Stimulated activated CD4-positive, alpha-beta T cell treated with anti-CD3 and anti-CD28 coated beads, Interleukin-4, amount 100 ng/mL, for 24 hours (primary cell): ENCODE measurements around the gene TEX54.
"Not testable (repeated sequence)": the region's sequence is repeated elsewhere in the genome, so short reads cannot be mapped to it uniquely, and the experiment has no call there.

Experiments used
- DNase-seq: peaks from one replicate; pipeline ENCODE4 v3.0.0-alpha.2; 2020

TEX54 gene

GRCh38 chr11:62830904-62831519 lies 1.6 kb downstream of the TEX54 start:
- DNase-seq = no peak

GRCh38 chr11:62828130-62828529 lies 4.5 kb downstream of the TEX54 start:
- DNase-seq = not testable (repeated sequence)

GRCh38 chr11:62823677-62824076 lies 9.0 kb downstream of the TEX54 start:
- DNase-seq = no peak

GRCh38 chr11:62817129-62817528 lies 15.5 kb downstream of the TEX54 start:
- no peak for DNase-seq

- no peak for DNase-seq
These were observed 16.1 kb downstream of the TEX54 start for GRCh38 chr11:62816557-62816956.

- no peak for DNase-seq
These were observed 21.0 kb downstream of the TEX54 start for GRCh38 chr11:62811659-62812058.

- no peak for DNase-seq
These were observed 21.9 kb downstream of the TEX54 start for GRCh38 chr11:62810748-62811147.

GRCh38 chr11:62806611-62807121 lies 26.0 kb downstream of the TEX54 start:
- DNase-seq = no peak

- peak; percentile 36 for DNase-seq
These were observed 26.6 kb downstream of the TEX54 start for GRCh38 chr11:62805961-62806441.

GRCh38 chr11:62805076-62805892 lies 27.4 kb downstream of the TEX54 start, which contains the start of gene NXF1:
Gene NXF1, minus strand, starts transcription at chr11:62805440. Its CDS starts 84 bp downstream, at chr11:62805356.
- peak; percentile 95 for DNase-seq

- DNase-seq = peak; percentile 46
These were observed 28.1 kb downstream of the TEX54 start for GRCh38 chr11:62804310-62805075.

GRCh38 chr11:62801071-62801470 lies 31.6 kb downstream of the TEX54 start:
- no peak for DNase-seq

GRCh38 chr11:62799486-62799885 lies 33.2 kb downstream of the TEX54 start:
- no peak for DNase-seq

- no peak for DNase-seq
These were observed 36.4 kb downstream of the TEX54 start for GRCh38 chr11:62796281-62796680.

GRCh38 chr11:62794201-62794775 lies 38.4 kb downstream of the TEX54 start:
- no peak for DNase-seq

- DNase-seq = no peak
These were observed 40.5 kb downstream of the TEX54 start for GRCh38 chr11:62792202-62792575.

- peak; percentile 91 for DNase-seq
These were observed 41.0 kb downstream of the TEX54 start, which contains the start of gene TMEM223 for GRCh38 chr11:62791501-62792201. Gene TMEM223, minus strand, starts transcription at chr11:62792006. Its CDS starts 12 bp downstream, at chr11:62791994.

GRCh38 chr11:62789576-62789975 lies 43.1 kb downstream of the TEX54 start:
- no peak for DNase-seq

- no peak for DNase-seq
These were observed 43.6 kb downstream of the TEX54 start for GRCh38 chr11:62788991-62789390.

GRCh38 chr11:62787005-62787759 lies 45.5 kb downstream of the TEX54 start, which contains the start of gene TMEM179B:
Gene TMEM179B, plus strand, starts transcription at chr11:62787402. Its CDS starts 30 bp downstream, at chr11:62787432.
- DNase-seq = peak; percentile 99
